Vagina (tissue), 2 donors: ENCODE data around the gene TICAM1. TPM values are rescaled to one million over a fixed set of nuclear protein-coding genes. Genes with fewer than 3 reads are reported as not detected.

Experiments used
- DNase-seq, 2 donors: peaks; one replicate each; pipeline ENCODE4 v3.0.0-alpha.2; 2017; ENCODE audit errors: extremely low spot score in 2 of 2
- H3K27ac ChIP-seq: fragments of 200-600 bp; sonication (generic); one replicate; pipeline ENCODE4 v1.5.1; 2019
- H3K27me3 ChIP-seq: fragments of 200-600 bp; sonication (generic); one replicate; pipeline ENCODE4 v1.5.1; 2019
- H3K36me3 ChIP-seq, 2 donors: fragments of 200-600 bp; sonication (generic); one replicate each; pipeline ENCODE4 v1.5.1; 2017 to 2019
- H3K4me1 ChIP-seq: fragments of 200-600 bp; sonication (generic); one replicate; pipeline ENCODE4 v1.5.1; 2019
- H3K4me3 ChIP-seq, 2 donors: fragments of 200-600 bp; sonication (generic); 1 replicate in 1 of 2; 2 replicates in 1 of 2; pipeline ENCODE4 v1.5.1; 2016 to 2019
- H3K9me3 ChIP-seq: fragments of 200-600 bp; sonication (generic); one replicate; pipeline ENCODE4 v1.5.1; 2019
- POLR2A ChIP-seq, 2 donors: fragments of 450-650 bp; IDR thresholded peaks; one replicate each; pipeline ENCODE4 v1.6.1; 2017; ENCODE audit warnings: antibody characterized with exemption in 2 of 2, mild to moderate bottlenecking in 2 of 2, moderate library complexity in 2 of 2
- POLR2AphosphoS5 ChIP-seq, 2 donors: sonication (generic); formaldehyde crosslinking; IDR thresholded peaks; one replicate each; pipeline ENCODE4 v1.9.0; 2017; ENCODE audit warnings: antibody characterized with exemption in 2 of 2, mild to moderate bottlenecking in 2 of 2, low read depth in 1 of 2; ENCODE audit not compliant: insufficient read depth in 1 of 2
- intact Hi-C: fragments of 100-400 bp; cut with DNase I; formaldehyde crosslinking; loops from one replicate; pipeline ENCODE4 v1.15.1; 2023
- total RNA-seq: library from RNA; depleted of rRNA; stranded (reverse); fragments of >200 nt; gene quantifications from one replicate; pipeline ENCODE4 v1.2.3, GENCODE V29; 2016
- TF ChIP-seq, protein P1 (sequence below), 3 experiments: fragments of 450-650 bp in 2 of 3; fragments of 200-600 bp in 1 of 3; sonication (generic) in 1 of 3; IDR thresholded peaks; one replicate each; pipeline ENCODE4 v1.5.1; 2017 to 2019; ENCODE audit warnings: antibody characterized with exemption in 3 of 3, mild to moderate bottlenecking in 2 of 3, moderate library complexity in 2 of 3

Gene TICAM1
- total RNA-seq, 1 donor from 2014 or later, result 16.5 TPM

DNA sequence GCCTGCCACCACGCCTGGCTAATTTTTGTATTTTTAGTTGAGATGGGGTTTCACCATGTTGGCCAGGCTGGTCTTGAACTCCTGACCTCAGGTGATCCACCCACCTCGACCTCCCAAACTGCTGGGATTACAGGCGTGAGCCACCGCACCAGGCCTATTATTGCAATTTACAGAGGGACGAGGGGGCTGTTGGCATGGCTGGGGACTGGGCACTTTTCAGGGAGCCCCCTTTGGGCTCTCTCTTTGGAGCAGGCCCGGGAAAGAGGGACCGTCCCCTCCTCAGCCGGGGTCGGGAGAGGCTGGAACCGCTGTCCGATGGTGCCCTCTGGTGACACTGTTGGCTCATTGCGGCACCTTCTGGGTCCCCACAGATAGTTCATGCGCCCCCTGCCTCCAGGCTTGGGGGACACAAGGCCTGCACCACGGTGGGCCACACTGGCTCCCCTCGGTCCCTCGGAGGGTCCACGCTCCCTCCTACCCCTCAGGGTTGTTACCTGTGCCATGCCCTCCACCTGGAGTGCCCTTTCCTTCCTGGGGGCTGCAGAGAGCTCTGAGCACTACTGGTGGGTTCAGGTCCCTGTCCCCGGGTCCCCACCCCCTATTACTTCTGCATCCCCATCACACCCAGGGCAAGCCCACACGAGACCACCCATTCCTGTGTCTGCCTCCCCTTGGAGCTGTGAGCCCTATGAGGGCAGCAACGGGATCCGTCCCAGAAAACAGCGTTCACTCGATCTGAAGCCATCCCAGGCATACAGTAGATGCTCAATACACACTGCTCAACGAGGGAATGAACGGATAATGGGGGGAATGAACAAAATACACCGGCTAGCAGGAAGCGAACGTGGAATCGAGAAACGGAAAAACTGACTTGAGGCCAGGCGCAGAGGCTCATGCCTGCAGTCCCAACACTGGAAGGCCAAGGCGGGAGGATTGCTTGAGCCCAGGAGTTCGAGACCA lies 27.5 kb downstream of the TICAM1 start:
- no peaks in the 10 kb centered on the region for H3K36me3 ChIP-seq
- H3K9me3 ChIP-seq, result no peaks in the 10 kb centered on the region
- no peak for DNase-seq
- intact Hi-C loops, result no loop called here
- no peak overlapping the region for H3K27ac ChIP-seq
- H3K4me1 ChIP-seq, result peaks cover 14% of the 10 kb centered on the region
- no peak for TF ChIP-seq POLR2AphosphoS5 (IDR thresholded peaks at IDR 0.05; ENCODE audit: insufficient read depth in 1 of 2, low read depth in 1 of 2)
- TF ChIP-seq, protein P1, sequence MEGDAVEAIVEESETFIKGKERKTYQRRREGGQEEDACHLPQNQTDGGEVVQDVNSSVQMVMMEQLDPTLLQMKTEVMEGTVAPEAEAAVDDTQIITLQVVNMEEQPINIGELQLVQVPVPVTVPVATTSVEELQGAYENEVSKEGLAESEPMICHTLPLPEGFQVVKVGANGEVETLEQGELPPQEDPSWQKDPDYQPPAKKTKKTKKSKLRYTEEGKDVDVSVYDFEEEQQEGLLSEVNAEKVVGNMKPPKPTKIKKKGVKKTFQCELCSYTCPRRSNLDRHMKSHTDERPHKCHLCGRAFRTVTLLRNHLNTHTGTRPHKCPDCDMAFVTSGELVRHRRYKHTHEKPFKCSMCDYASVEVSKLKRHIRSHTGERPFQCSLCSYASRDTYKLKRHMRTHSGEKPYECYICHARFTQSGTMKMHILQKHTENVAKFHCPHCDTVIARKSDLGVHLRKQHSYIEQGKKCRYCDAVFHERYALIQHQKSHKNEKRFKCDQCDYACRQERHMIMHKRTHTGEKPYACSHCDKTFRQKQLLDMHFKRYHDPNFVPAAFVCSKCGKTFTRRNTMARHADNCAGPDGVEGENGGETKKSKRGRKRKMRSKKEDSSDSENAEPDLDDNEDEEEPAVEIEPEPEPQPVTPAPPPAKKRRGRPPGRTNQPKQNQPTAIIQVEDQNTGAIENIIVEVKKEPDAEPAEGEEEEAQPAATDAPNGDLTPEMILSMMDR (IDR thresholded peaks at IDR 0.05), result peak; percentile 10 to 76 (median 55)
- no peaks in the 10 kb centered on the region for H3K27me3 ChIP-seq
- H3K4me3 ChIP-seq, result no peak overlapping the region

DNA sequence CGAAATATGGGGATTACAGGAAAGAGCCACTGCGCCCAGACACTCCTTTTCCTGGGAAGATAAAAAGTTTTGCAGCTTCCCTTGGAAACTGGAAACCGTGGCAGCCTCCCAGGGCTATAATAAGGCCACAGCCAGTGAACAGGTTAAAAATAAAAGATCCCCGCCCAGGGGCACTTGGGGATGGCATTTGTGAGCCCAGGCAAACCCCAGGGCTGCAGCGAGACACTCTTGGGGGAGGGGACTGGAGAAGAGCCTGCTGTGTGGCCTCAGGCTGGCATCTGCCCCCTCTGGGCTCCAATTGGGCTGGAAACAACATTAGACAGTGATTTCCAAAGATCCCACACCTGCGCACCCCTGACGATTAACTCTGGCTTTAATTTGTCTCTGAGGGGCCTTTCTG lies 28.8 kb downstream of the TICAM1 start:
- no peak overlapping the region for H3K27ac ChIP-seq
- no peak overlapping the region for H3K4me3 ChIP-seq
- DNase-seq, result no peak
- peaks cover 0 to 4% of the 10 kb centered on the region in 2 donors for H3K36me3 ChIP-seq
- H3K9me3 ChIP-seq, result no peaks in the 10 kb centered on the region
- H3K4me1 ChIP-seq, result peaks cover 14% of the 10 kb centered on the region
- TF ChIP-seq POLR2A (IDR thresholded peaks at IDR 0.05) (no peak), POLR2AphosphoS5 (IDR thresholded peaks at IDR 0.05; ENCODE audit: insufficient read depth in 1 of 2, low read depth in 1 of 2) (no peak)
- TF ChIP-seq, protein P1 (IDR thresholded peaks at IDR 0.05), result no peak
- no peaks in the 10 kb centered on the region for H3K27me3 ChIP-seq
- intact Hi-C loops, result no loop called here

DNA sequence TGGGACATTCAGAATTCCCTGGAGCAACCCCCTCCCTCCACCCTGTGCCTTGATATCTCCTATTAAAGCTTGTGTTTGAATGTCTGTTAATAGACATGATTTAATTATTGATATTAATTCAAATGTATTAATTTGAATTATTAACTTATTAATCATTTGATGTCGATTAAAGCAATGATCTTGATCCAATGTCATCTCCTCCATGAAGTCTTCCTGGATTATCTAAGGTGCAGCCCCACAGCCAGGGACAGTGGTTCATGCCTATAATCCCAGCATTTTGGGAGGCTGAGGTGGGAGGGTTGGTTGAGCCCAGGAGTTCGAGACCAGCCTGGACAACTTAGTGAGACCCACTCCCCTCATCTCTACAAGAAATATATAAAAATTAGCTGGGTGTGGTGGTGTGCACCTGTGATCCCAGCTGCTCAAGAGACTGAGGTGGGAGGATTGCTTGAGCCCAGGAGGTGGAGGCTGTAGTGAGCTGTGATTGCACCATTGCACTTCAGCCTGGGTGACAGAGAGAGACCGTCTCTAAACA lies 30.4 kb downstream of the TICAM1 start:
- DNase-seq, result no peak
- Histone ChIP-seq H3K4me1 (peaks cover 20% of the 10 kb centered on the region), H3K27me3 (no peaks in the 10 kb centered on the region), H3K27ac (no peak overlapping the region), H3K9me3 (no peaks in the 10 kb centered on the region), H3K4me3 (no peak overlapping the region), H3K36me3 (peaks cover 0 to 11% of the 10 kb centered on the region in 2 donors)
- intact Hi-C loops, result no loop called here
- TF ChIP-seq, protein P1 (IDR thresholded peaks at IDR 0.05), result no peak
- no peak for TF ChIP-seq POLR2A (IDR thresholded peaks at IDR 0.05)
- no peak for TF ChIP-seq POLR2AphosphoS5 (IDR thresholded peaks at IDR 0.05; ENCODE audit: insufficient read depth in 1 of 2, low read depth in 1 of 2)

DNA sequence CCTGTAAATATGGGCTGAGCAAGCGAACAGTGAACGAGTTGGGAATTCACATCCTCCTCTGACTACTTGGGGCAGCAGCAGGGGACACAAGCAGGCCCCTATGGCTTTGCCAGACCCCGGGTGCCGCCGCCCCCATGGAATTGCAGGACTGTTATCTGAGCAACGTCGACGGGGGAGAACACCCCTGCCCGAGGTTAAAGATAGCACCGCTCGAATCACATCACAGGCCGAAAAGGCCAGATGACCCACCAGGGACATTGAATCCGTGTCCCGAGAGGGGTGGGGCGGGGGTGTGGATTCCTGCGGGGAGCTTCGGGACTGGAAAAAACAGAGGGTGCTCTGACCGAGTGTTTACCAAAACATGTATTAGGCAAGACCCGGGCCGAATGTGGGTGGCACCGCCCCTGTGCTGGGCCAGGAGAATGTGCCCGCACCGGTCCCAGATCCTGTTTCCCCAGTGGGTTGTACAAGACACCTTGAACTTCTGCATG lies 30.9 kb downstream of the TICAM1 start:
- Histone ChIP-seq H3K4me1 (peaks cover 25% of the 10 kb centered on the region), H3K27ac (peak overlapping the region; percentile 80), H3K36me3 (peaks cover 0 to 17% of the 10 kb centered on the region in 2 donors), H3K4me3 (no peak overlapping the region), H3K27me3 (no peaks in the 10 kb centered on the region), H3K9me3 (no peaks in the 10 kb centered on the region)
- TF ChIP-seq, protein P1 (IDR thresholded peaks at IDR 0.05), result no peak
- TF ChIP-seq POLR2AphosphoS5 (IDR thresholded peaks at IDR 0.05; ENCODE audit: insufficient read depth in 1 of 2, low read depth in 1 of 2), result peak; percentile 59 to 78
- no peak for DNase-seq
- intact Hi-C loops, result no loop called here
